Activated CD8-positive, alpha-beta T cell treated with anti-CD3 and anti-CD28 coated beads for 36 hours (primary cell): ENCODE data around the gene EDARADD. TPM values are rescaled to one million over a fixed set of nuclear protein-coding genes. Genes with fewer than 3 reads are reported as not detected.

Experiments
- ATAC-seq: fragments of 200-7000 bp; cut with Tn5 transposase; one replicate; pipeline ENCODE4 v1.10.0; 2021; ENCODE audit warnings: mild to moderate bottlenecking, moderate library complexity
- CTCF ChIA-PET: fragments of 350-600 bp; sonication (Branson Sonifier 250); formaldehyde crosslinking; loops from one replicate; lab custom pipeline; 2021; ENCODE audit warnings: antibody characterized with exemption; lab: Charles Lee
- POLR2A ChIA-PET: fragments of 350-600 bp; sonication (Branson Sonifier 250); formaldehyde crosslinking; loops from one replicate; lab custom pipeline; 2021; ENCODE audit warnings: antibody characterized with exemption; lab: Charles Lee
- DNase-seq: peaks from one replicate; pipeline ENCODE4 v3.0.0-alpha.2; 2020
- H3K27ac Mint-ChIP-seq: one replicate; pipeline ENCODE4 v1.8.0; 2021; ENCODE audit warnings: mild to moderate bottlenecking, mixed read lengths
- H3K27me3 Mint-ChIP-seq: one replicate; pipeline ENCODE4 v1.8.0; 2021; ENCODE audit warnings: mixed read lengths
- H3K36me3 Mint-ChIP-seq: one replicate; pipeline ENCODE4 v1.8.0; 2021; ENCODE audit warnings: low read depth, mixed read lengths
- H3K4me1 Mint-ChIP-seq: one replicate; pipeline ENCODE4 v1.8.0; 2021; ENCODE audit warnings: low read depth, mixed read lengths
- H3K4me3 Mint-ChIP-seq: one replicate; pipeline ENCODE4 v1.8.0; 2021; ENCODE audit warnings: mild to moderate bottlenecking, moderate library complexity, mixed read lengths
- H3K9me3 Mint-ChIP-seq: one replicate; pipeline ENCODE4 v1.8.0; 2021; ENCODE audit warnings: mixed read lengths
- CTCF ChIP-seq: fragments of 200-600 bp; IDR thresholded peaks from one replicate; pipeline ENCODE4 v1.8.0; 2022; ENCODE audit warnings: antibody characterized with exemption, mild to moderate bottlenecking
- intact Hi-C: fragments of 100-400 bp; cut with micrococcal nuclease; formaldehyde crosslinking; loops from one replicate; pipeline ENCODE4 v1.10.0; 2022
- total RNA-seq, 2 experiments: library from RNA; stranded (reverse); gene quantifications; one replicate each; pipeline ENCODE4 v1.2.3, GENCODE V29; 2021

EDARADD gene
- total RNA-seq, 2 experiments from 2014 or later = 1.7 to 3.0 TPM

- CTCF ChIA-PET = no interaction called here
- H3K4me3 Mint-ChIP-seq = no peak overlapping the region
- intact Hi-C loops = no loop called here
- H3K9me3 Mint-ChIP-seq = no peaks in the 10 kb centered on the region
- no peak for TF ChIP-seq CTCF
- H3K36me3 Mint-ChIP-seq = no peaks in the 10 kb centered on the region
- POLR2A ChIA-PET = interaction anchor here (0.6 to 0.9 kb wide), 3 partner anchors 241 to 408 kb away, joined by 3 read pairs; no protein-coding TSS in a partner anchor
- ATAC-seq (no peak), DNase-seq (no peak)
- H3K27me3 Mint-ChIP-seq = peaks cover 35% of the 10 kb centered on the region
- peaks cover 25% of the 10 kb centered on the region for H3K4me1 Mint-ChIP-seq
- peak overlapping the region; percentile 81 for H3K27ac Mint-ChIP-seq
These were observed 3.2 kb downstream of the EDARADD start for GRCh38 chr1:236397173-236397759.

GRCh38 chr1:236398538-236398937 is 4.5 kb downstream of the EDARADD start:
- no peak for TF ChIP-seq CTCF
- DNase-seq = no peak
- H3K27ac Mint-ChIP-seq = no peak overlapping the region
- ATAC-seq = no peak
- intact Hi-C loops = no loop called here
- H3K4me3 Mint-ChIP-seq = no peak overlapping the region
- CTCF ChIA-PET = no interaction called here
- H3K36me3 Mint-ChIP-seq = no peaks in the 10 kb centered on the region
- H3K4me1 Mint-ChIP-seq = peaks cover 23% of the 10 kb centered on the region
- POLR2A ChIA-PET = no interaction called here
- H3K27me3 Mint-ChIP-seq = peaks cover 31% of the 10 kb centered on the region
- no peaks in the 10 kb centered on the region for H3K9me3 Mint-ChIP-seq

- Mint-ChIP-seq H3K27me3 (peaks cover 19% of the 10 kb centered on the region), H3K36me3 (no peaks in the 10 kb centered on the region), H3K4me3 (no peak overlapping the region), H3K4me1 (peaks cover 11% of the 10 kb centered on the region), H3K27ac (no peak overlapping the region), H3K9me3 (no peaks in the 10 kb centered on the region)
- no peak for DNase-seq
- ATAC-seq = no peak
- no peak for TF ChIP-seq CTCF
- intact Hi-C loops = no loop called here
- ChIA-PET POLR2A (no interaction called here), CTCF (no interaction called here)
These were observed 6.0 kb downstream of the EDARADD start for GRCh38 chr1:236400061-236400603.

GRCh38 chr1:236401698-236402097 is 7.6 kb downstream of the EDARADD start:
- no peak for TF ChIP-seq CTCF
- POLR2A ChIA-PET = no interaction called here
- H3K4me1 Mint-ChIP-seq = peaks cover 3% of the 10 kb centered on the region
- H3K9me3 Mint-ChIP-seq = no peaks in the 10 kb centered on the region
- peaks cover 13% of the 10 kb centered on the region for H3K27me3 Mint-ChIP-seq
- intact Hi-C loops = no loop called here
- no peaks in the 10 kb centered on the region for H3K36me3 Mint-ChIP-seq
- DNase-seq = no peak
- no peak for ATAC-seq
- no peak overlapping the region for H3K4me3 Mint-ChIP-seq
- CTCF ChIA-PET = no interaction called here
- H3K27ac Mint-ChIP-seq = no peak overlapping the region

GRCh38 chr1:236403905-236404696 is 10.0 kb downstream of the EDARADD start:
- H3K4me3 Mint-ChIP-seq = no peak overlapping the region
- intact Hi-C loops = no loop called here
- ATAC-seq = no peak
- POLR2A ChIA-PET = interaction anchor here (1.6 kb wide), 1 partner anchor 16 kb away, joined by 4 read pairs; no protein-coding TSS in a partner anchor
- H3K9me3 Mint-ChIP-seq = no peaks in the 10 kb centered on the region
- TF ChIP-seq CTCF = no peak
- H3K4me1 Mint-ChIP-seq = no peaks in the 10 kb centered on the region
- CTCF ChIA-PET = no interaction called here
- H3K27ac Mint-ChIP-seq = no peak overlapping the region
- no peak for DNase-seq
- H3K36me3 Mint-ChIP-seq = no peaks in the 10 kb centered on the region
- H3K27me3 Mint-ChIP-seq = peaks cover 2% of the 10 kb centered on the region
